ENCODE measurements around the gene SIDT2.

The SIDT2 gene

GRCh38 chr11:117229411-117229810 is 50.9 kb downstream of the SIDT2 start:
- CTCF ChIA-PET = interaction anchor here (0.8 to 11.4 kb wide), 10 partner anchors 9 to 495 kb away, joined by 3 to 191 read pairs (median 4); partner anchors contain the start of genes APOA5 and ZPR1
- TF ChIP-seq CTCF (IDR thresholded peaks at IDR 0.05; ENCODE audit: insufficient read depth, low read length, missing control alignments) = no peak
- DNase-seq (ENCODE audit: low read depth, low spot score) = no peak
- POLR2A ChIA-PET = no interaction called here
- H3K4me3 ChIP-seq (ENCODE audit: low read depth, low read length) = no peak overlapping the region

- ChIA-PET POLR2A (no interaction called here), CTCF (interaction anchor here (0.8 to 11.4 kb wide), 9 partner anchors 9 to 495 kb away, joined by 3 to 191 read pairs (median 4); partner anchors contain the start of genes APOA5 and ZPR1)
- no peak for TF ChIP-seq CTCF (IDR thresholded peaks at IDR 0.05; ENCODE audit: insufficient read depth, low read length, missing control alignments)
- no peak overlapping the region; the same call in 1 of the 2 replicates for H3K4me3 ChIP-seq (ENCODE audit: low read depth, low read length)
- DNase-seq (ENCODE audit: low read depth, low spot score) = no peak
These were observed 51.4 kb downstream of the SIDT2 start for GRCh38 chr11:117229931-117230285.

- ChIA-PET POLR2A (interaction anchor here (0.6 to 1.1 kb wide), 3 partner anchors 8 to 40 kb away, joined by 3 to 4 read pairs (median 4); no protein-coding TSS in a partner anchor), CTCF (interaction anchor here (0.8 to 11.4 kb wide), 13 partner anchors 8 to 496 kb away, joined by 3 to 191 read pairs (median 5); partner anchors contain the start of genes APOA5 and ZPR1)
- peak overlapping the region; percentile 91 for H3K4me3 ChIP-seq (ENCODE audit: low read depth, low read length)
These were observed 51.9 kb downstream of the SIDT2 start for GRCh38 chr11:117230286-117230961.

GRCh38 chr11:117230999-117231841 is 52.7 kb downstream of the SIDT2 start:
- POLR2A ChIA-PET = interaction anchor here (0.6 to 1.1 kb wide), 5 partner anchors 9 to 84 kb away, joined by 3 to 5 read pairs (median 4); no protein-coding TSS in a partner anchor
- DNase-seq (ENCODE audit: low read depth, low spot score) = no peak
- TF ChIP-seq CTCF (IDR thresholded peaks at IDR 0.05; ENCODE audit: insufficient read depth, low read length, missing control alignments) = no peak
- peak overlapping the region; percentile 91 for H3K4me3 ChIP-seq (ENCODE audit: low read depth, low read length)
- CTCF ChIA-PET = interaction anchor here (0.6 to 11.4 kb wide), 27 partner anchors 9 to 499 kb away, joined by 3 to 191 read pairs (median 4); partner anchors contain the start of genes APOA5, BACE1, CEP164 and ZPR1

More at GRCh38 chr11:117230286-117230961, 51.9 kb downstream of the SIDT2 start:
- no peak for DNase-seq (ENCODE audit: low read depth, low spot score)
- no peak for TF ChIP-seq CTCF (IDR thresholded peaks at IDR 0.05; ENCODE audit: insufficient read depth, low read length, missing control alignments)

- DNase-seq (ENCODE audit: low read depth, low spot score) = no peak
- CTCF ChIA-PET = interaction anchor here (0.6 to 11.4 kb wide), 25 partner anchors 8 to 499 kb away, joined by 3 to 191 read pairs (median 4); partner anchors contain the start of genes APOA5, BACE1, CEP164 and ZPR1
- TF ChIP-seq CTCF (IDR thresholded peaks at IDR 0.05; ENCODE audit: insufficient read depth, low read length, missing control alignments) = no peak
- POLR2A ChIA-PET = interaction anchor here (1.0 to 1.1 kb wide), 2 partner anchors 32 to 84 kb away, joined by 4 to 5 read pairs; no protein-coding TSS in a partner anchor
- peak within 1 kb of the TSS; percentile 91 for H3K4me3 ChIP-seq (ENCODE audit: low read depth, low read length)
These were observed 53.2 kb downstream of the SIDT2 start, which contains the start of gene PCSK7 for GRCh38 chr11:117231842-117232091. Gene PCSK7, minus strand, starts transcription at chr11:117232073. Its CDS starts 2,229 bp downstream, at chr11:117229844.

Measured in AG04449 (cell line).